Activated CD8-positive, alpha-beta memory T cell treated with anti-CD3 and anti-CD28 coated beads for 4 hours (primary cell): ENCODE results near the gene USP53.
"Not testable (repeated sequence)": the region's sequence is repeated elsewhere in the genome, so short reads cannot be mapped to it uniquely, and the experiment has no call there.

Source experiments
- DNase-seq, 2 donors: peaks; one replicate each; pipeline ENCODE4 v3.0.0-alpha.2; 2020; ENCODE audit warnings: low read depth in 2 of 2

The USP53 gene

GRCh38 chr4:119271361-119272085 lies 59.0 kb downstream of the USP53 start:
- no peak for DNase-seq

- not testable (repeated sequence) for DNase-seq
Observed at GRCh38 chr4:119279541-119279940, 67.0 kb downstream of the USP53 start.

- DNase-seq, result not testable (repeated sequence)
Observed at GRCh38 chr4:119279945-119280344, 67.4 kb downstream of the USP53 start.

GRCh38 chr4:119281393-119281792 lies 68.9 kb downstream of the USP53 start:
- no peak for DNase-seq

- DNase-seq, result no peak
Observed at GRCh38 chr4:119284876-119285780, 72.6 kb downstream of the USP53 start.

- no peak for DNase-seq
Observed at GRCh38 chr4:119286377-119287002, 74.0 kb downstream of the USP53 start.

GRCh38 chr4:119289313-119289712 lies 76.8 kb downstream of the USP53 start:
- no peak for DNase-seq

GRCh38 chr4:119290598-119290997 lies 78.1 kb downstream of the USP53 start:
- no peak for DNase-seq

- DNase-seq, result no peak
Observed at GRCh38 chr4:119296356-119296755, 83.8 kb downstream of the USP53 start.

GRCh38 chr4:119297795-119298194 lies 85.3 kb downstream of the USP53 start:
- no peak for DNase-seq

- DNase-seq, result no peak
Observed at GRCh38 chr4:119299260-119299671, 86.8 kb downstream of the USP53 start.

GRCh38 chr4:119299741-119300100 lies 87.2 kb downstream of the USP53 start:
- DNase-seq, result no peak

GRCh38 chr4:119300101-119300978 lies 87.8 kb downstream of the USP53 start:
- DNase-seq, result peak; percentile 84 to 86

- DNase-seq, result no peak
Observed at GRCh38 chr4:119302073-119302832, 89.7 kb downstream of the USP53 start.

- no peak for DNase-seq
Observed at GRCh38 chr4:119303587-119304305, 91.2 kb downstream of the USP53 start.

- DNase-seq, result no peak
Observed at GRCh38 chr4:119304431-119304830, 91.9 kb downstream of the USP53 start.

GRCh38 chr4:119307606-119308005 lies 95.1 kb downstream of the USP53 start:
- no peak for DNase-seq

GRCh38 chr4:119310826-119311225 lies 98.3 kb downstream of the USP53 start:
- no peak for DNase-seq

- DNase-seq, result no peak
Observed at GRCh38 chr4:119313237-119313636, 100.7 kb downstream of the USP53 start.

GRCh38 chr4:119314356-119314755 lies 101.8 kb downstream of the USP53 start:
- no peak for DNase-seq
